ENCODE results near the gene MYLK2. TPM values are rescaled to one million over a fixed set of nuclear protein-coding genes. Genes with fewer than 3 reads are reported as not detected.

Gene MYLK2
- total RNA-seq, 1 experiment from 2014 or later: 0.50 TPM

- no peak overlapping the region for H3K4me3 ChIP-seq
- H3K27ac ChIP-seq: no peak overlapping the region
- H3K4me2 ChIP-seq: 0 out of 2 replicates have a peak overlapping the region, but pooled peaks have one; percentile 26
Measured at GRCh38 chr20:31869673-31869941, 50.5 kb downstream of the MYLK2 start.

GRCh38 chr20:31869942-31870725, 51.0 kb downstream of the MYLK2 start, which contains the start of the genes DUSP15 and TTLL9:
Gene DUSP15, minus strand, starts transcription at chr20:31870527. Its CDS starts 190 bp downstream, at chr20:31870337.
Gene TTLL9, plus strand, starts transcription at chr20:31870634. Its CDS starts 493 bp downstream, at chr20:31871127.
- ChIA-PET CTCF (interaction anchor here (0.7 kb wide), 1 partner anchor 405 kb away, joined by 3 read pairs; no protein-coding TSS in a partner anchor), POLR2A (ENCODE audit: unreplicated experiment) (interaction anchor here (0.6 to 0.7 kb wide), 2 partner anchors 33 to 82 kb away, joined by 3 read pairs; no protein-coding TSS in a partner anchor)
- Histone ChIP-seq H3F3A (ENCODE audit: insufficient read depth, low read depth) (no peaks in the 10 kb centered on the region), H3K9me2 (ENCODE audit: insufficient read depth) (no peaks in the 10 kb centered on the region), H3K27ac (no peak within 1 kb of the TSS), H3K79me2 (ENCODE audit: low read depth) (no peaks in the 10 kb centered on the region), H3K4me2 (peak within 1 kb of the TSS; percentile 26; the same call in 1 of the 2 replicates), H3K27me3 (ENCODE audit: insufficient read depth, low read depth) (peaks cover 85% of the 10 kb centered on the region), H3K36me3 (ENCODE audit: low read depth) (no peaks in the 10 kb centered on the region), H2AFZ (no peak within 1 kb of the TSS), H3K4me3 (no peak within 1 kb of the TSS), H3K4me1 (replicated peaks; ENCODE audit: insufficient read depth) (no peaks in the 10 kb centered on the region), H4K20me1 (ENCODE audit: insufficient read depth) (no peaks in the 10 kb centered on the region), H3K9me3 (ENCODE audit: insufficient read depth, low read depth) (no peaks in the 10 kb centered on the region)
- BruUV-seq (replicated peaks): no TSS peak
- no peak for TF ChIP-seq CTCF (conservative IDR thresholded peaks at IDR 0.05)
- no peak for TF ChIP-seq EZH2 (IDR thresholded peaks at IDR 0.05; ENCODE audit: low read depth)
- intact Hi-C loops (cut with micrococcal nuclease; ENCODE audit: unreplicated experiment): loop anchor here (1.0 kb wide), 1 partner anchor 9 kb away; no protein-coding TSS in a partner anchor
- peak in 1 of 2 experiments; percentile 28 for DNase-seq

More at GRCh38 chr20:31869673-31869941, 50.5 kb downstream of the MYLK2 start:
- Histone ChIP-seq H4K20me1 (ENCODE audit: insufficient read depth) (no peaks in the 10 kb centered on the region), H3K36me3 (ENCODE audit: low read depth) (no peaks in the 10 kb centered on the region), H2AFZ (no peak overlapping the region), H3K27me3 (ENCODE audit: insufficient read depth, low read depth) (peaks cover 90% of the 10 kb centered on the region), H3K79me2 (ENCODE audit: low read depth) (no peaks in the 10 kb centered on the region), H3F3A (ENCODE audit: insufficient read depth, low read depth) (no peaks in the 10 kb centered on the region), H3K9me3 (ENCODE audit: insufficient read depth, low read depth) (no peaks in the 10 kb centered on the region), H3K9me2 (ENCODE audit: insufficient read depth) (no peaks in the 10 kb centered on the region), H3K4me1 (replicated peaks; ENCODE audit: insufficient read depth) (no peaks in the 10 kb centered on the region)
- ChIA-PET POLR2A (ENCODE audit: unreplicated experiment) (interaction anchor here (0.6 kb wide), 1 partner anchor 32 kb away, joined by 3 read pairs; no protein-coding TSS in a partner anchor), CTCF (interaction anchor here (0.7 kb wide), 1 partner anchor 405 kb away, joined by 3 read pairs; no protein-coding TSS in a partner anchor)
- BruUV-seq (replicated peaks): no TSS peak
- intact Hi-C loops (cut with micrococcal nuclease; ENCODE audit: unreplicated experiment): no loop called here
- DNase-seq: no peak
- no peak for TF ChIP-seq CTCF (conservative IDR thresholded peaks at IDR 0.05)
- no peak for TF ChIP-seq EZH2 (IDR thresholded peaks at IDR 0.05; ENCODE audit: low read depth)

- Histone ChIP-seq H2AFZ (no peak overlapping the region), H3K27ac (no peak overlapping the region), H3K36me3 (ENCODE audit: low read depth) (no peaks in the 10 kb centered on the region), H3K4me3 (no peak overlapping the region), H3K27me3 (ENCODE audit: insufficient read depth, low read depth) (peaks cover 77% of the 10 kb centered on the region), H4K20me1 (ENCODE audit: insufficient read depth) (no peaks in the 10 kb centered on the region), H3K79me2 (ENCODE audit: low read depth) (no peaks in the 10 kb centered on the region), H3K4me2 (no peak overlapping the region), H3K9me3 (ENCODE audit: insufficient read depth, low read depth) (no peaks in the 10 kb centered on the region), H3F3A (ENCODE audit: insufficient read depth, low read depth) (no peaks in the 10 kb centered on the region), H3K4me1 (replicated peaks; ENCODE audit: insufficient read depth) (no peaks in the 10 kb centered on the region), H3K9me2 (ENCODE audit: insufficient read depth) (no peaks in the 10 kb centered on the region)
- intact Hi-C loops (cut with micrococcal nuclease; ENCODE audit: unreplicated experiment): loop anchor here (1.0 kb wide), 1 partner anchor 10 kb away; no protein-coding TSS in a partner anchor
- TF ChIP-seq EZH2 (IDR thresholded peaks at IDR 0.05; ENCODE audit: low read depth): no peak
- TF ChIP-seq CTCF (conservative IDR thresholded peaks at IDR 0.05): no peak
- BruUV-seq (replicated peaks): no TSS peak
- ChIA-PET POLR2A (ENCODE audit: unreplicated experiment) (interaction anchor here (0.7 kb wide), 1 partner anchor 81 kb away, joined by 3 read pairs; no protein-coding TSS in a partner anchor), CTCF (interaction anchor here (0.6 to 1.2 kb wide), 2 partner anchors 18 to 33 kb away, joined by 3 to 8 read pairs; no protein-coding TSS in a partner anchor)
- no peak for DNase-seq
Measured at GRCh38 chr20:31870726-31871617, 51.8 kb downstream of the MYLK2 start.

Measured in PC-9 (cell line).